GM18507 (cell line): ENCODE results near the gene DNASE1L1.
"Not testable (repeated sequence)": the region's sequence is repeated elsewhere in the genome, so short reads cannot be mapped to it uniquely, and the experiment has no call there.

Source experiments
- DNase-seq: peaks from one replicate; pipeline ENCODE4 v3.0.0; 2011; ENCODE audit warnings: low read depth; ENCODE audit not compliant: insufficient read length; ENCODE audit errors: extremely low spot score
- FAIRE-seq: peaks from 2 replicates; lab custom pipeline; 2011; peaks lifted over from hg19 to GRCh38; lab: Jason Lieb, UNC

DNASE1L1 gene

GRCh38 chrX:154412468-154412867 lies 3.4 kb upstream of the DNASE1L1 start:
- DNase-seq (no peak), FAIRE-seq (peak; percentile 88)

DNA sequence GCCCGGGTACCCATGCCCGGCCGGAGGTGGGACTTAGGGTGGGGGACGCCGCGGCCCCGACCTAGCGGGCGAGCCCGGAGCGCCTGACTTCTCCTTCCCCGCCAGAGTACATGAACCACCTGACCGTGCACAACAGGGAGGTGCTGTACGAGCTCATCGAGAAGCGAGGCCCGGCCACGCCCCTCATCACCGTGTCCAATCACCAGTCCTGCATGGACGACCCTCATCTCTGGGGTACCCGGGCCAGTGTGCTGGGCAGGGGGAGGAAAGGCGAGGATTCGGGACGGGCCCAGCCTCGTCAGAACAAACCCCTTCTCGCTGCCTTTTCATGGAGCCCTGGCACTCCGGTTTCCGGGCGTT lies 2.9 kb upstream of the DNASE1L1 start:
- FAIRE-seq (peak; percentile 97), DNase-seq (no peak)

DNA sequence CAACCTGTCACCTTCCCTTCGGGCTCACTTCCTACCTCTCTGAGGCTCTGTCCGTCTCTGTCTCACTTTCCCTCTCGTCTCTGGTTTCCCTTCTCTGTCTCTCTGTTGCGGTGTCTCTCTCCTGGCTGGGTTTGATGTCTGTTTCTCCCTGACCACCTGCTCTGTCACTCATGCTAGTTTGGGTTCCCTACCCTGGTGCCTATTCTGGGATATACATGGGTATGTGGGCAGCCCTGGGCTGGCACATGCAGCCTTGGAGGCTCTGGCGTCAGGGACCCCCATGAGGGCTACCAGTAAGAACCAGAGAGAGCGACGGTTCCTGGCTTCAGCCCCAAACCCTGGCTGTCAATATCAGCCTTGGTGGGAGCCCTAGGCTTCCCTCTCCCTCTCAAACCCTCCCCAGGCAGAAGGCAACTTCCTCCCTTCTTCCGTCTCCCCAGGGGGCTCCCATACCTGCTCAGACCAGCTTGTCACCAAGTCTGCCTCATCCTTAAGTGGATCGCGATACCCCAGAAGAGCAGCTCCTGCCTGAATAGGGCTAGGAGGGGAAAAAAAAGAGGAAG lies 314 bp downstream of the DNASE1L1 start:
- FAIRE-seq (no peak), DNase-seq (no peak)

- no peak for FAIRE-seq
- DNase-seq: no peak
Observed at GRCh38 chrX:154404625-154405192, 4.3 kb downstream of the DNASE1L1 start.

DNA sequence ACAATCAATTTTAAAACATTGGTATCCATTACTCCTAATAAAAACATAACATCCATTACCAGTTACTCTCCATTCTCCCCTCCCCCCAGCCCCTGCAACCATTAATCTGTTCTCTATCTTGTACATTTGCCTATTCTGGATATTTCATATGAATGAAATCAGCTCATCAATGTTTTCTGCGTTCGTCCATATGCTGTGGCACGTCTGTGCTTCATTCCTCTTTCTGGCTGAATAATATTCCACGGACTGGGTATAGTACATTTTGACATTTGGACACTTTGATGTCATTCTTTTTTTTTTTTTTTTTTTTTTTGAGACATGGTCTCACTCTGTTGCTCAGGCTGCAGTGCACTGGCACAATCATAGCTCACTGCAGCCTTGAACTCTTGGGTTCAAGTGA lies 5.2 kb downstream of the DNASE1L1 start:
- DNase-seq (no peak), FAIRE-seq (no peak)

GRCh38 chrX:154403192-154403591 lies 5.9 kb downstream of the DNASE1L1 start:
- no peak for FAIRE-seq
- no peak for DNase-seq

DNA sequence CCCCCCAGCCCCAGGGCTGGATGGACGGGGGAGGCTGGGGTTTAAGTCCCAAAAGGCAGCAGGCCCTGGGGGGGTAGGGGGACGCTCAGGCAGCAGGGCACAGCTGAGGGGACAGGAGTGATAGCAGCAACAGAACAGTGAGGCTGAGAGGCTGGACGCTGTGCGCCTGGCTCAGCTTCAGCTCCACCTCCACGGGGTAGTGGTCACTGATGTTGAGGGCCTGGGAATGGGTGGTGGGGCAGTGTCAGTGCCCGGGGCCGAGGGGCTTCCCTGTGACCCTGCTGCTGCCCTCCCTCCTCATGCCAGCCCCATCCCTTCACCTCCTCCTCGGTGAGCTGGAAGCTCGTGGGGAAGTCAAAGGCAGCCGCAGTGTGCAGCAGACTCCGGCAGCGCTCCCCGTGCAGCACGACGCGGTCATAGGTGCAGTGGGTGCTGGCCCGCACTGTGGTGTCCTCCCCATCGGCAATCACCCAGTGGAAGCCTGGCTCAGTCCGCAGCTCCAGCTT lies 6.4 kb downstream of the DNASE1L1 start:
- FAIRE-seq (no peak), DNase-seq (no peak)

DNA sequence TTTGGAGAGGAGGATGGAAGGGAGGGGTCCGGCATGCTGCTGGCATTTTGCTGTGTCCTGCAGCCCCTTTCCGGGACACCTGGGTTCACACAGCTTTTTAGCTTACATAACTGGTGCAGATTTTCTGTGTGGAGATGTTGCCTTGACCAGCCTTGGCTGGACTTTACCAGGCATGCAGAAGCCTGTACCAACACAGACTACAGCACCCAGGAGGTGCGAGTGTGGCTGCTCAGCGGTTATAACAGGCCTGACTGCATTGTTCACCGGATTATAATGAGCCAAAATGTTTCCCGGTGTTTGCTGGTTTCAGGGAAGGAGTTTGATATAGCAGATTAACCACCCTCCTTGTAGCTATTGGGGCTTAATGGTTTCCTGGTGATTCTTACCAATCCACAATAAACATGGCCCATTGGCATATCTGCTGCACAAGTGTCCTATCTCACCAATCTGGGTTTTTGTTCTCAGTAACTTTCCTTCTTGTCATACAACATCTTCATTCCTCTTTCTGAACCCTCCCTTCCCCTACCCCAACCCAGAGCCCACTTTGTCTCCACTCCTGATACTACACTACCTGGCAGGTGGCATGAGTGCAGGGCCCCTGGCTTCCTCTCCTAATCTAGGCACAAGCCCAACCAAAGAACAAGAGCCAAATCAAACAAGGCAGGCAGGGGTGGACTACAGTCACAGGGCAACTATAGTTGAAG lies 7.0 kb downstream of the DNASE1L1 start:
- no peak for FAIRE-seq
- DNase-seq: no peak

DNA sequence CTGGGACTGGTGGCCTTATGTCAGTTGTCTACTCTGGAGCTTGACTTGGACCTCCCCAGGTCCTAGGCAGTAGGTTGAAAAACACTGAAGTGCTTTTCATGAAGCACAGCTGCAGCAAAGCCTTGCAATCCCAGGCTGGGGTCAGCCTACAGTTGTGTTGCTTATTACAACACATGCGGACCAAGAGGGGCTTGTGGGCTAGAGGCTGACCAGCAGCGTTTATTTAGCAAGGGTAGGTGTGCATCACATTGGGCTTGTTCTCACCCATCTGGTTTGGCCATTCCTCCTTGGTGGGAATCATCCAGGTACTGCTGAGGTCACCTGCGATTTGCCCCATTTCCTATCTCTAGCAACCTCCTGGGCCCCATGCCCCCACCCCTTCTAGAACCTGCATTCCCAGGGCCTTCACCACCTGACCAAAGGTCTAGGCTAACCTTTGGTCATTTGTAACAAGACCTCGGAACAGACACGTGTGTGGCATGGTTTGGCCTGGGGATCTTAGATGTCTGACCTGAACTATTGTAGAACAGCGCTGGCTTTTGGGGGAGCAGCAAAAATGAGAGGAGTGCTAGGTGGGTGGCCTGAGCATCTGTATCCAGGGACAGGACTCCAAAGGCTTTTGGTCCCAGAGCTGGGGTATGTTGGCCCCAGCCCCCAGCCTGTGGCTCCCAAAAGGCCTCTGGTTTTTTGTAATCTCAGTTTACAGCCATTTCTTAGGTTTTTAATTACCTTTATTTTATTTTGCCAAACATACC lies 7.8 kb downstream of the DNASE1L1 start:
- FAIRE-seq (no peak), DNase-seq (no peak)

GRCh38 chrX:154400369-154400817 lies 8.7 kb downstream of the DNASE1L1 start:
- DNase-seq, FAIRE-seq: not testable (repeated sequence)

GRCh38 chrX:154399527-154400368 lies 9.3 kb downstream of the DNASE1L1 start:
- no peak for DNase-seq
- peak; percentile 18 for FAIRE-seq

- no peak for DNase-seq
- FAIRE-seq: no peak
Observed at GRCh38 chrX:154398668-154399526, 10.2 kb downstream of the DNASE1L1 start.

GRCh38 chrX:154397888-154398667 lies 11.0 kb downstream of the DNASE1L1 start, which contains the start of gene RPL10:
RPL10 (plus strand) TSS chrX:154398377; CDS start chrX:154398520, 143 bp downstream.
- FAIRE-seq (peak; percentile 91), DNase-seq (peak; percentile 77)

GRCh38 chrX:154396973-154397887 lies 11.8 kb downstream of the DNASE1L1 start:
- FAIRE-seq (peak; percentile 83), DNase-seq (no peak)

- not testable (repeated sequence) for FAIRE-seq, DNase-seq
Observed at GRCh38 chrX:154396363-154396762, 12.7 kb downstream of the DNASE1L1 start.
